Measurements from ENCODE around the gene HOXA7.

HOXA7 gene

GRCh38 chr7:27156508-27156898, at the start of gene HOXA7:
Gene HOXA7, minus strand, starts transcription at chr7:27156675. Its CDS starts 130 bp downstream, at chr7:27156545.
- no peak for DNase-seq

- no peak for DNase-seq
These were observed 49.1 kb upstream of the HOXA7 start for GRCh38 chr7:27205325-27206280.

GRCh38 chr7:27204851-27205322, 48.4 kb upstream of the HOXA7 start:
- DNase-seq: no peak

- DNase-seq: no peak
These were observed 47.6 kb upstream of the HOXA7 start for GRCh38 chr7:27203964-27204594.

GRCh38 chr7:27203365-27203953, 47.0 kb upstream of the HOXA7 start:
- DNase-seq: no peak

DNA sequence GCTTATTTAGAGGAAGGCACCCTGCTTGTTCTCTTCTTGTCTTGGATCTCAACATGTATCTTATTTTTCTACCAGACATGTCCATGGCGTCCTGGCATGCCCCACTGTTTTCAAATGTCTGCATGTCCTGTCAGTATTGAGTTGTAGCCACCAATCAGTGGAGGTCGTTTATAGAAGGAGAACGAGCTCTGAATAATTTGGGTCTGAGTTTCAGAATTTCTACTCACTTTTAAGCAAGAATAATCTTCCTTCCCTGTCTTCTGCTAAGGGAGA, 46.3 kb upstream of the HOXA7 start:
- DNase-seq: no peak

DNA sequence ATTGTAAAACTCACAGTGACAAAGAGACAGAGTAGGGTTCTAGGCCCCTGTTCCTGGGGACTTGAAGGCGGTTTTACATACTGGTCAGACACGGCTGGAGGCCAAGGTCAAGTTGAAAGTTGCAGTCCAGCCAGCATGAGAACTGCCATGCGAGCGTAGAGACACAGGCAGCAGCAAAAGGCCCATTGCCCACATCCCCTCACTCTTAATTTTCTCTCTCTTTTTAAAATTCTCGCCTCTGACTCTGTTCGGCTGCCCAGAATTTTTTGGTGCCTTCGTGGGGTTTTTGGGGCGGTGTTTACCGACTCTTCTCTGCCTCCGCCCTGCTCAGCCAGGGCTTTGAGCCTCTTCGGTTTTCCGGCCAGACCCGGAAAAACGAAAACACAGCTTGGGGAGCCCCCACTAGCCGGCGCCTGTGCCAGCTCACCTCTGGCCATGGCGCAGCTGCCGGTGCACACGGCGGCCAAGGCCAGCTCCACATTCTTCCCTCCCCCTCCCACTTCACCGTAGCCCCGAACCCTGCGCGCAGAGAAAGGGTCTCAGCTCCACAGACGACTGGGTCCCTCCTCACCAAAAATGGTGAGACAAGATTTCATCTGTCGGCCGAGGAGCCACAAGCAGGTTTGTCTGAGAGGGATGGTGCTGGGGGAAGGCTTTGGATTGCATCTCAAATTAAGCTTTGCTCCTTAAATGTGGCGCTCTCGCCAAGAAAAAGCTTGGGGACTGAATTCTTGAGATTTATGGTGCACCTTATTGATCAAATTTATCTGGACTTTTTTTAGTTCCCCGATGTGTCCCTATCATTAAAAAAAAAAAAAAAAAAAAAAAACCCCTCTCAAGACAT, 45.8 kb upstream of the HOXA7 start:
- DNase-seq: no peak

GRCh38 chr7:27201580-27202017, 45.1 kb upstream of the HOXA7 start:
- DNase-seq: no peak

DNA sequence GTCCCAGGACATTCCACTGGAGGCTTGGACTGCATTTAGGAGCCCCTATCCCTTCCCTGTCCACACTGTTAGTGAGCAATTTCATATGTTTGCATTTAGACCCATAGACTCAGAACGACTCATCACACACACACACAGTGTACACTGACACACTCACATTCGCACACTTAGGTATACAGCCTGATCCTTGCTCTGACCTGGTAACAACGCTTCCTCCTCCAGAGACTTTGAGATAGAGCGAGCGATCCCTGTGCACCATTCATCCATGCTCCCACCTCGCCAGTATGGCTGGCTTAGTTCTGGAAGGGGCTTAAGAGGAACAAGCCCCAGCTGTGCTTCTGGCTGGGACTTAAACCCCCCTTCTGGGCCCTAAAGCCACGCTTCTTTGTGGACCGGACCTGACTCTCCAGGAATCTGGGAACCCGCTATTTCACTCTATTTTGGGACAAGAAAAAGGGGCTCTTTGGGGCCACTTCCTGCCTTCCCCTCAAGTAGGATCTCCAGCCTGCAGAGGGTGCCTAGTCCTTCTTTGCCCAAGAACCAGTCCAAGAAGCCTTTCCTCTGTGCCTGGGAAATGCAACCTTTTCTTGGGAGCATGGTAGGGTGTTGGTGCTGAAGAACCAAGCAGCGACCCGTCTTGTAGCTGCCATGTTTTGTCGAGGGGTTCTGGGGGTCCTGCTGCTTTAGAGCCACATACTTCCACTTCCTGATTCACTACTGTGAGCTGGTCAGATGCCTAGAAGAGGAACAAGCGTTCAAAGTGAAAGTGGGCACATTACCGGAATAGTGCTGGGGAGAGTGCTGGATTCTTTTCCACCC, 44.5 kb upstream of the HOXA7 start:
- no peak for DNase-seq

- no peak for DNase-seq
These were observed 43.6 kb upstream of the HOXA7 start, which contains the start of gene HOXA13 for GRCh38 chr7:27199849-27200760. Gene HOXA13, minus strand, starts transcription at chr7:27200091. Its CDS starts 14 bp downstream, at chr7:27200077.

- DNase-seq: no peak
These were observed 42.7 kb upstream of the HOXA7 start for GRCh38 chr7:27198871-27199801.

DNA sequence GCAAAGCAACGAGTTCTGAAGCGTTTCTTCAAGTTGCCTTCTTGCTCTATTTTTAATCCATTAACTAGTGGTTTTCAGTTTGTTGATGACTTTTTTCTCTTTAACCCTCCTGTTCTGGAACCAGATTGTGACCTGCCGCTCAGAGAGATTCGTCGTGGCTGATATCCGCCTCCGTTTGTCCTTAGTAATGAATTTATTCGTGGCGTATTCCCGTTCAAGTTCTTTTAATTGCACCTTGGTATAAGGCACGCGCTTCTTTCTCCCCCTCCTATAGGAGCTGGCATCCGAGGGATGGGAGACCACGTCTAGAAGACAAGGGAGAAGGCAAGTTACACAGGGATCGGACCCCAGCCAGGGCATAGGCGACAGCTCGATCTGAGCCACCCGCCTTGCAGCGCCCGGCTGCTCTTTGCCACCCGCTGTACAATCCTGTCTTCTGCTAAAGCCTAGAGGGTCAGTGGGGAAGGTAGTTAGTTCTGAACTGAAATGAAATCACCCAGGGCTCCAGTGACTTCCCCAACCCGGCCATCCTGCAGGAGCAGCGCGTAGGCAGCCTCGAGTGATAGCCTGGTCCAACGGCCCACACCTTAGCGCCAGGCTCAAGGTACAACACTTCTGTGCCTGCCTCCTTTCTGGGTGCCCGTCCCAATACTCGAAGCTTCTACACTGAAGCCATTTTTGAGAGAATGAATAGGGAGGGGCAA, 41.8 kb upstream of the HOXA7 start:
- no peak for DNase-seq

DNA sequence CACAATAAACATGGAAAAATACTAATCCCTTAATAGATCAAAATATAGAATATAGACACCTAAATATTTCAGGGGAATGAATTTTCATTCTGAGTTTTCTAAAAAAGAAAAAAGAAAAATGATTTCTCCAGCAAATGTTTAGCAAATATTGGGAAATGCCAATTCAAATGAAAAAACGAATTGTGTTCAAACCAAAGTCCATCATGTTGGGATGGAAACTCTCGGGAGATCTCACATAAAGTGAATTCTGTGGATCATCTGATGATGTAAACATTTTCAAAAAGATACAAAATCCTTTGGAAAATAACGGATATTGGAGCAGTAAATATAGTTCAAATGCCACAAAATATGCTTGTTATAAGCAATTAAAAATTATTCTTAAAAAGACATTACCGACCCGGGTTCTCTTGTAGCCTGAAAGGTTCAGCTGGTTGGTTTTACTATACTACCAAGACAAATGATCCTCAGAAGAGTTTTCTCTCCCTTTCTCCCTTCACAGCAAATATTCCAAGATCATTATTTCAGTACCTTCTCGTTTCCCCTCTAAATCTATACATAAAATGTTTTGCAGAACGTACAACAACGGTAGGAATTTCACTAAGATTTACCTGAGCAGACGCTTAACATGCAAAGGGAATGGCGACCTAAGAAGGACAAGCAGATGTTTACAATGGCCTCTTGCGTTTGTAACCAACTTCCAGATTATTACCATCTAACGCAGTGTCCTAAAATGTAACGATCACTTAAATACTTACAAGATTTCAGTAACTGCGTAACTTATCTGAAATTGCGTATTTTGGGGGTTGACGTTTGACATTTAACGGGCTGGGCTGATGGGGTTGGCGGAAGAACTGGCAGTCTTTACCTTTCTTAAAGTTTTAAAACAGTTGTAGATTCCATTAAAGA, 40.9 kb upstream of the HOXA7 start:
- no peak for DNase-seq

- DNase-seq: peak; percentile 62 to 76 (median 64)
These were observed 39.9 kb upstream of the HOXA7 start for GRCh38 chr7:27196287-27196767.

GRCh38 chr7:27194686-27195379, 38.4 kb upstream of the HOXA7 start:
- no peak for DNase-seq

GRCh38 chr7:27194002-27194352, 37.5 kb upstream of the HOXA7 start:
- no peak for DNase-seq

Measured in activated CD4-positive, CD25-positive, alpha-beta regulatory T cell (primary cell).